Kidney tubule cell (primary cell): Measurements from ENCODE around the gene ALOX12B.
"Not testable (repeated sequence)": the region's sequence is repeated elsewhere in the genome, so short reads cannot be mapped to it uniquely, and the experiment has no call there.

Source experiments
- DNase-seq: peaks from one replicate; pipeline ENCODE4 v3.0.0-alpha.2; 2018; ENCODE audit warnings: low spot score

Gene ALOX12B

GRCh38 chr17:8063761-8064534 lies 23.6 kb downstream of the ALOX12B start:
- DNase-seq: no peak

GRCh38 chr17:8062807-8063483 lies 24.6 kb downstream of the ALOX12B start:
- DNase-seq: no peak

- DNase-seq: no peak
Measured at GRCh38 chr17:8062435-8062806, 25.1 kb downstream of the ALOX12B start.

- not testable (repeated sequence) for DNase-seq
Measured at GRCh38 chr17:8061851-8062250, 25.7 kb downstream of the ALOX12B start.

GRCh38 chr17:8060274-8060673 lies 27.2 kb downstream of the ALOX12B start:
- DNase-seq: peak; percentile 73

- DNase-seq: no peak
Measured at GRCh38 chr17:8059131-8059530, 28.4 kb downstream of the ALOX12B start.

- peak; percentile 78 for DNase-seq
Measured at GRCh38 chr17:8057691-8058114, 29.8 kb downstream of the ALOX12B start.

- DNase-seq: no peak
Measured at GRCh38 chr17:8056976-8057625, 30.4 kb downstream of the ALOX12B start.

GRCh38 chr17:8056232-8056975 lies 31.1 kb downstream of the ALOX12B start:
- peak; percentile 45 for DNase-seq

- DNase-seq: no peak
Measured at GRCh38 chr17:8055851-8056231, 31.7 kb downstream of the ALOX12B start.

- DNase-seq: no peak
Measured at GRCh38 chr17:8053600-8053999, 33.9 kb downstream of the ALOX12B start.

- DNase-seq: no peak
Measured at GRCh38 chr17:8052256-8053252, 35.0 kb downstream of the ALOX12B start.

- DNase-seq: no peak
Measured at GRCh38 chr17:8051831-8052230, 35.7 kb downstream of the ALOX12B start.

- DNase-seq: no peak
Measured at GRCh38 chr17:8048736-8049135, 38.8 kb downstream of the ALOX12B start.

GRCh38 chr17:8048236-8048635 lies 39.3 kb downstream of the ALOX12B start:
- no peak for DNase-seq

- DNase-seq: no peak
Measured at GRCh38 chr17:8047769-8048110, 39.8 kb downstream of the ALOX12B start.

- DNase-seq: no peak
Measured at GRCh38 chr17:8046929-8047768, 40.4 kb downstream of the ALOX12B start.

- no peak for DNase-seq
Measured at GRCh38 chr17:8046306-8046928, 41.1 kb downstream of the ALOX12B start.

- no peak for DNase-seq
Measured at GRCh38 chr17:8044819-8045810, 42.4 kb downstream of the ALOX12B start.
